H1 (cell line): ENCODE measurements around the gene CACNG4. TPM values are rescaled to one million over a fixed set of nuclear protein-coding genes. Genes with fewer than 3 reads are reported as not detected.

Source experiments
- CTCF ChIA-PET: fragments of 300-600 bp; sonication (Branson Sonifier 250); formaldehyde crosslinking; loops from one replicate; lab custom pipeline; 2021; ENCODE audit not compliant: partially characterized antibody; lab: Charles Lee
- POLR2A ChIA-PET: fragments of 300-600 bp; sonication (Branson Sonifier 250); formaldehyde crosslinking; loops from one replicate; lab custom pipeline; 2021; ENCODE audit warnings: inconsistent platforms; ENCODE audit not compliant: partially characterized antibody; lab: Charles Lee
- DNase-seq, 2 experiments: peaks; one replicate each; pipeline versions ENCODE4 v3.0.0 to v3.0.0-alpha.2; 2010 to 2022; ENCODE audit warnings: low spot score in 2 of 2, low read depth in 1 of 2, mixed read lengths in 1 of 2
- FAIRE-seq: peaks from 2 replicates; lab custom pipeline; 2011; peaks lifted over from hg19 to GRCh38; lab: Jason Lieb, UNC
- H2AFZ ChIP-seq: 2 replicates; pipeline ENCODE4 v1.8.1; 2012; ENCODE audit warnings: low read length, inconsistent platforms
- H2AK5ac ChIP-seq: 2 replicates; pipeline ENCODE4 v1.6.1; 2013; ENCODE audit warnings: low read depth, low read length
- H2BK120ac ChIP-seq: replicated peaks from 2 replicates; pipeline ENCODE3; 2013; ENCODE audit warnings: low read depth, low read length, inconsistent platforms
- H2BK12ac ChIP-seq: 2 replicates; pipeline ENCODE4 v1.6.1; 2013; ENCODE audit warnings: low read depth, low read length
- H2BK15ac ChIP-seq: 2 replicates; pipeline ENCODE4 v1.6.1; 2013; ENCODE audit warnings: low read length
- H2BK20ac ChIP-seq: 2 replicates; pipeline ENCODE4 v1.6.1; 2013; ENCODE audit warnings: low read length
- H2BK5ac ChIP-seq: 2 replicates; pipeline ENCODE4 v1.6.1; 2013; ENCODE audit warnings: low read depth, low read length
- H3K14ac ChIP-seq: 2 replicates; pipeline ENCODE4 v1.6.1; 2013; ENCODE audit warnings: inconsistent platforms; ENCODE audit not compliant: insufficient read length
- H3K18ac ChIP-seq: 2 replicates; pipeline ENCODE4 v1.6.1; 2013; ENCODE audit warnings: low read length; ENCODE audit errors: extremely low read depth
- H3K23ac ChIP-seq: 2 replicates; pipeline ENCODE4 v1.6.1; 2013; ENCODE audit warnings: inconsistent platforms; ENCODE audit not compliant: insufficient read length
- H3K23me2 ChIP-seq: 2 replicates; pipeline ENCODE4 v1.6.1; 2013; ENCODE audit warnings: low read depth, low read length
- H3K27ac ChIP-seq: 2 replicates; pipeline ENCODE4 v1.6.1; 2011; ENCODE audit warnings: low read depth, low read length, inconsistent platforms
- H3K27me3 ChIP-seq, 4 experiments: replicated peaks in 1 of 4; 1 replicate in 1 of 4; 2 replicates in 3 of 4; pipeline versions ENCODE4 v1.6.1 to v1.8.1; 2011 to 2013; ENCODE audit warnings: low read length in 3 of 4, mild to moderate bottlenecking in 3 of 4, inconsistent platforms in 2 of 4, mixed read lengths in 2 of 4, moderate library complexity in 1 of 4; ENCODE audit not compliant: control insufficient read depth in 3 of 4, insufficient read depth in 3 of 4; ENCODE audit errors: extremely low read depth in 1 of 4
- H3K36me3 ChIP-seq, 4 experiments: 2 replicates each; pipeline versions ENCODE4 v1.6.1 to v1.8.1; 2011 to 2013; ENCODE audit warnings: mild to moderate bottlenecking in 4 of 4, low read length in 3 of 4, moderate library complexity in 2 of 4, control low read depth in 1 of 4, inconsistent platforms in 1 of 4; ENCODE audit not compliant: insufficient read depth in 4 of 4, control insufficient read depth in 2 of 4
- H3K4ac ChIP-seq: replicated peaks from 2 replicates; pipeline ENCODE3; 2013; ENCODE audit warnings: low read length, low read depth, mixed read lengths, inconsistent platforms; ENCODE audit not compliant: insufficient read length
- H3K4me1 ChIP-seq, 4 experiments: replicated peaks in 1 of 4; 1 replicate in 1 of 4; 2 replicates in 3 of 4; pipeline versions ENCODE4 v1.6.1 to v1.8.1; 2011 to 2013; ENCODE audit warnings: low read length in 3 of 4, inconsistent platforms in 2 of 4, mixed read lengths in 1 of 4; ENCODE audit not compliant: insufficient read depth in 4 of 4, control insufficient read depth in 3 of 4
- H3K4me2 ChIP-seq, 2 experiments: 2 replicates each; pipeline versions ENCODE4 v1.6.1 to v1.8.1; 2011 to 2013; ENCODE audit warnings: low read depth in 2 of 2, low read length in 2 of 2, control low read depth in 1 of 2, inconsistent platforms in 1 of 2, mild to moderate bottlenecking in 1 of 2; ENCODE audit not compliant: insufficient read depth in 1 of 2
- H3K4me3 ChIP-seq, 4 experiments: fragments of 200-600, 300-600 bp in 1 of 4; sonication (generic), shearing (Covaris generic), sonication (Bioruptor Twin) in 1 of 4; 2 replicates each; pipeline versions ENCODE4 v1.5.1 to v1.8.1; 2011 to 2016; ENCODE audit warnings: low read length in 4 of 4, low read depth in 3 of 4, control low read depth in 2 of 4, inconsistent platforms in 2 of 4, mild to moderate bottlenecking in 2 of 4, mixed read lengths in 1 of 4, moderate library complexity in 1 of 4; ENCODE audit not compliant: insufficient read depth in 2 of 4; ENCODE audit errors: extremely low read depth in 1 of 4
- H3K56ac ChIP-seq: replicated peaks from 2 replicates; pipeline ENCODE3; 2013; ENCODE audit warnings: low read depth, mild to moderate bottlenecking, mixed read lengths, low read length, inconsistent platforms; ENCODE audit not compliant: insufficient read length
- H3K79me1 ChIP-seq: 2 replicates; pipeline ENCODE4 v1.6.1; 2013; ENCODE audit warnings: low read depth, low read length, control low read depth
- H3K79me2 ChIP-seq, 2 experiments: 2 replicates each; pipeline versions ENCODE4 v1.6.1 to v1.8.1; 2012 to 2013; ENCODE audit warnings: low read length in 2 of 2, mild to moderate bottlenecking in 2 of 2, inconsistent platforms in 1 of 2; ENCODE audit not compliant: insufficient read depth in 2 of 2, control insufficient read depth in 1 of 2
- H3K9ac ChIP-seq, 4 experiments: replicated peaks in 1 of 4; 1 replicate in 1 of 4; 2 replicates in 3 of 4; pipeline versions ENCODE4 v1.6.1 to v1.8.1; 2011 to 2013; ENCODE audit warnings: low read depth in 3 of 4, low read length in 3 of 4, control low read depth in 2 of 4, mild to moderate bottlenecking in 2 of 4, moderate library complexity in 2 of 4, inconsistent platforms in 1 of 4; ENCODE audit errors: extremely low read depth in 1 of 4
- H3K9me3 ChIP-seq, 2 experiments: 2 replicates each; pipeline versions ENCODE4 v1.6.1 to v1.8.1; 2012 to 2013; ENCODE audit warnings: mild to moderate bottlenecking in 2 of 2, moderate library complexity in 2 of 2, control low read depth in 1 of 2, inconsistent platforms in 1 of 2, low read depth in 1 of 2, low read length in 1 of 2, mixed read lengths in 1 of 2; ENCODE audit not compliant: insufficient read depth in 2 of 2
- H4K20me1 ChIP-seq, 2 experiments: replicated peaks in 1 of 2; 2 replicates each; pipeline versions ENCODE3 to v1.8.1; 2011 to 2013; ENCODE audit warnings: inconsistent platforms in 2 of 2, low read length in 2 of 2, mild to moderate bottlenecking in 1 of 2; ENCODE audit not compliant: insufficient read depth in 2 of 2, control insufficient read depth in 1 of 2
- H4K5ac ChIP-seq: 2 replicates; pipeline ENCODE4 v1.6.1; 2013; ENCODE audit warnings: low read length, low read depth, mixed read lengths, inconsistent platforms; ENCODE audit not compliant: insufficient read length
- H4K8ac ChIP-seq: 2 replicates; pipeline ENCODE4 v1.8.0; 2013; ENCODE audit warnings: mild to moderate bottlenecking, moderate library complexity, low read length, inconsistent platforms; ENCODE audit not compliant: insufficient read depth; ENCODE audit errors: extremely low read depth
- H4K91ac ChIP-seq: replicated peaks from 2 replicates; pipeline ENCODE3; 2013; ENCODE audit warnings: low read length, mixed read lengths, inconsistent platforms; ENCODE audit not compliant: insufficient read length
- ASH2L ChIP-seq: fragments of 200-600, 300-600 bp; sonication (generic); IDR thresholded peaks from one replicate; pipeline ENCODE4 v1.7.1; 2017; ENCODE audit warnings: low read length
- CEBPB ChIP-seq: IDR thresholded peaks from 2 replicates; pipeline ENCODE4 v1.6.1; 2012; ENCODE audit warnings: low read depth, low read length
- HDAC2 ChIP-seq, 2 experiments: fragments of 300-600 bp in 1 of 2; sonication (generic) in 1 of 2; IDR thresholded peaks; 2 replicates each; pipeline ENCODE4 v1.6.1; 2011 to 2012; ENCODE audit warnings: low read depth in 2 of 2, low read length in 2 of 2, mild to moderate bottlenecking in 2 of 2, moderate library complexity in 2 of 2, borderline replicate concordance in 1 of 2, inconsistent platforms in 1 of 2
- RFX5 ChIP-seq: IDR thresholded peaks from 2 replicates; pipeline ENCODE4 v1.6.1; 2011; ENCODE audit warnings: low read depth, low read length, improper control_type of control experiment, borderline replicate concordance
- TBP ChIP-seq: IDR thresholded peaks from 2 replicates; pipeline ENCODE4 v1.6.1; 2011; ENCODE audit warnings: low read depth, low read length, improper control_type of control experiment
- WGBS, 2 experiments: shearing (Covaris generic) in 1 of 2; methylation state at CpG; one replicate each; pipeline versions ENCODE4 v1.1.6 to v1.1.7; 2013 to 2015; ENCODE audit warnings: low lambda C conversion rate in 2 of 2, mixed read lengths in 2 of 2, inconsistent platforms in 1 of 2, low coverage in 1 of 2, missing lambda C conversion rate in 1 of 2; ENCODE audit not compliant: insufficient replicate concordance in 2 of 2, insufficient coverage in 1 of 2, insufficient read length in 1 of 2; ENCODE audit errors: extremely low coverage in 1 of 2, missing lambda C conversion rate in 1 of 2; 5-methylcytosine and 5-hydroxymethylcytosine counted together
- polyA plus RNA-seq, 7 experiments: library from polyadenylated mRNA; depleted of rRNA in 3 of 7; stranded (reverse) in 5 of 7; unstranded in 2 of 7; fragments of >200 nt in 5 of 7; fragments of 200-250 nt in 2 of 7; gene quantifications; 1 replicate in 5 of 7; 2 replicates in 1 of 7; 4 replicates in 1 of 7; pipeline versions ENCODE4 v1.2.1 to v1.2.3, GENCODE V29; 2011 to 2013; ENCODE audit warnings: missing spikeins in 2 of 7, mixed read lengths in 2 of 7
- total RNA-seq: library from RNA; stranded (reverse); fragmentation: NEBNext Ultra II Directional; extraction: Animal tissue kit (Norgen Biotek cat#: 25700); gene quantifications from 2 replicates; pipeline ENCODE4 v1.2.1, GENCODE V29; 2021
- TF ChIP-seq, protein P1 (sequence below), 3 experiments: IDR thresholded peaks; 1 replicate in 2 of 3; 2 replicates in 1 of 3; pipeline versions ENCODE4 v1.5.1 to v1.6.1; 2011; ENCODE audit warnings: low read length in 3 of 3, mild to moderate bottlenecking in 3 of 3, inconsistent platforms in 2 of 3, low read depth in 1 of 3, moderate library complexity in 1 of 3; ENCODE audit not compliant: insufficient read depth in 1 of 3; ENCODE audit errors: control extremely low read depth in 1 of 3
- TF ChIP-seq, protein P2 (sequence below): IDR thresholded peaks from 2 replicates; pipeline ENCODE4 v1.6.1; 2012; ENCODE audit warnings: inconsistent platforms

CACNG4 gene
- total and polyA plus RNA-seq, 2 of the 8 experiments (the other 6 are each of a cell fraction or from before 2014, with no cell fraction given): 3.6 to 5.6 TPM

DNA sequence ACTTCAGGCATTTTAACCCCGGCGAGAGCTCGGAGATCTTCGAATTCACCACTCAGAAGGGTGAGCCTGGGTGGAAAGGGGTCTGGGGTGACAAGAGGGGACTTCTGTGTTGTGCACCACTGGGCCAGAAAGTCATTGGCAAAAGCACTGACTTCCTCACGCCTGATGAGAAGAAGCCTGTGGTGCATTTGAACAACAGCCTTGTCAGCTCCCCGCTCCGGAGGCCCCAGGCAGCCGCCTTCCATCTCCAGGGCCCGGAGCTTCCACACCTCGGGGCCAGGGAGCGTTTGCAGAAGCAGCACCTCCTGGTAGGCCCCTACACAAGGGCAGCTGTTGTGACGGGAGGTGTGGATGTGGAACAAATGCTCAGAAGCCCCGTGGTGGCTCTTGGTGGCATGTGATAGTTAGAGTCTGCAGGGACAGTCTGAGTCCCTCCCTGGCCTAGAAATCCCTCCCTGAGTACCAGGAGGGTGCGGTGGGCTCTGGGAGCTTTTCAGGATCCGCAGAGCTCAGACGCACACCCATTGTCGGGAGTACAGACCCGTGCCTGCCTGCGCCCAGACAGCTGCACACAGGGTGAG is 89.6 kb downstream of the CACNG4 start:
- no peak overlapping the region for H2BK120ac ChIP-seq
- H4K91ac ChIP-seq: no peak overlapping the region
- no peak overlapping the region for H3K14ac ChIP-seq
- H3K36me3 ChIP-seq: no peaks in the 10 kb centered on the region
- H3K9ac ChIP-seq: no peak overlapping the region
- H2BK15ac ChIP-seq: no peak overlapping the region
- H3K4me2 ChIP-seq: no peak overlapping the region
- H3K4me1 ChIP-seq: no peaks in the 10 kb centered on the region
- H3K27ac ChIP-seq: no peak overlapping the region; the same call in 1 of the 2 replicates
- H3K18ac ChIP-seq: no peak overlapping the region
- peak overlapping the region; percentile 69; the same call in 1 of the 2 replicates for H2BK12ac ChIP-seq
- peak overlapping the region; percentile 31; the same call in 1 of the 2 replicates for H4K8ac ChIP-seq
- peaks cover 2% of the 10 kb centered on the region; the same call in 1 of the 2 replicates for H3K23me2 ChIP-seq
- no peak overlapping the region for H2AFZ ChIP-seq
- H3K9me3 ChIP-seq: peaks cover 2 to 7% of the 10 kb centered on the region in 2 experiments; a peak in 2 of 4 replicates
- TF ChIP-seq ASH2L (no peak), RFX5 (no peak), TBP (no peak), HDAC2 (IDR thresholded peaks at IDR 0.05; ENCODE audit: borderline replicate concordance in 1 of 2, low read depth in 2 of 2, low read length in 2 of 2) (no peak), CEBPB (no peak)
- TF ChIP-seq, protein P1, sequence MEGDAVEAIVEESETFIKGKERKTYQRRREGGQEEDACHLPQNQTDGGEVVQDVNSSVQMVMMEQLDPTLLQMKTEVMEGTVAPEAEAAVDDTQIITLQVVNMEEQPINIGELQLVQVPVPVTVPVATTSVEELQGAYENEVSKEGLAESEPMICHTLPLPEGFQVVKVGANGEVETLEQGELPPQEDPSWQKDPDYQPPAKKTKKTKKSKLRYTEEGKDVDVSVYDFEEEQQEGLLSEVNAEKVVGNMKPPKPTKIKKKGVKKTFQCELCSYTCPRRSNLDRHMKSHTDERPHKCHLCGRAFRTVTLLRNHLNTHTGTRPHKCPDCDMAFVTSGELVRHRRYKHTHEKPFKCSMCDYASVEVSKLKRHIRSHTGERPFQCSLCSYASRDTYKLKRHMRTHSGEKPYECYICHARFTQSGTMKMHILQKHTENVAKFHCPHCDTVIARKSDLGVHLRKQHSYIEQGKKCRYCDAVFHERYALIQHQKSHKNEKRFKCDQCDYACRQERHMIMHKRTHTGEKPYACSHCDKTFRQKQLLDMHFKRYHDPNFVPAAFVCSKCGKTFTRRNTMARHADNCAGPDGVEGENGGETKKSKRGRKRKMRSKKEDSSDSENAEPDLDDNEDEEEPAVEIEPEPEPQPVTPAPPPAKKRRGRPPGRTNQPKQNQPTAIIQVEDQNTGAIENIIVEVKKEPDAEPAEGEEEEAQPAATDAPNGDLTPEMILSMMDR (IDR thresholded peaks at IDR 0.05; ENCODE audit: control extremely low read depth in 1 of 3, insufficient read depth in 1 of 3, low read depth in 1 of 3, low read length in 3 of 3): no peak
- TF ChIP-seq, protein P2, sequence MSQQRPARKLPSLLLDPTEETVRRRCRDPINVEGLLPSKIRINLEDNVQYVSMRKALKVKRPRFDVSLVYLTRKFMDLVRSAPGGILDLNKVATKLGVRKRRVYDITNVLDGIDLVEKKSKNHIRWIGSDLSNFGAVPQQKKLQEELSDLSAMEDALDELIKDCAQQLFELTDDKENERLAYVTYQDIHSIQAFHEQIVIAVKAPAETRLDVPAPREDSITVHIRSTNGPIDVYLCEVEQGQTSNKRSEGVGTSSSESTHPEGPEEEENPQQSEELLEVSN: no peak
- H3K27me3 ChIP-seq: no peaks in the 10 kb centered on the region; a peak in 1 of 7 replicates
- H3K23ac ChIP-seq: no peak overlapping the region
- no peak overlapping the region for H3K56ac ChIP-seq
- no peaks in the 10 kb centered on the region for H4K20me1 ChIP-seq
- DNase-seq (no peak), FAIRE-seq (no peak)
- H3K4ac ChIP-seq: no peak overlapping the region
- ChIA-PET CTCF (interaction anchor here (0.8 kb wide), 1 partner anchor 327 kb away, joined by 3 read pairs; no protein-coding TSS in a partner anchor), POLR2A (no interaction called here)
- H2BK20ac ChIP-seq: no peak overlapping the region
- H2BK5ac ChIP-seq: no peak overlapping the region
- WGBS, 2 experiments: 96% methylated on average over 19 of the region's 19 CpGs; no CpG with 5 or more reads in 1 of the 2 experiments
- H3K79me2 ChIP-seq: no peaks in the 10 kb centered on the region
- H3K79me1 ChIP-seq: no peaks in the 10 kb centered on the region
- no peak overlapping the region for H4K5ac ChIP-seq
- H3K4me3 ChIP-seq: no peak overlapping the region
- no peak overlapping the region for H2AK5ac ChIP-seq
